Peyer's patch (tissue), 4 donors: Measurements from ENCODE around the gene DEFB112.

Experiments used
- CTCF ChIP-seq, 6 experiments: fragments of 450-650 bp in 4 of 6; fragments of 200-600 bp in 2 of 6; sonication (generic) in 1 of 6; IDR thresholded peaks; one replicate each; pipeline ENCODE4 v1.5.1; 2017 to 2019; ENCODE audit warnings: antibody characterized with exemption in 6 of 6, mild to moderate bottlenecking in 3 of 6, moderate library complexity in 1 of 6
- POLR2A ChIP-seq, 2 donors: fragments of 450-650 bp; IDR thresholded peaks; one replicate each; pipeline ENCODE4 v1.5.1; 2017; ENCODE audit warnings: antibody characterized with exemption in 2 of 2, mild to moderate bottlenecking in 2 of 2, moderate library complexity in 2 of 2

DNA sequence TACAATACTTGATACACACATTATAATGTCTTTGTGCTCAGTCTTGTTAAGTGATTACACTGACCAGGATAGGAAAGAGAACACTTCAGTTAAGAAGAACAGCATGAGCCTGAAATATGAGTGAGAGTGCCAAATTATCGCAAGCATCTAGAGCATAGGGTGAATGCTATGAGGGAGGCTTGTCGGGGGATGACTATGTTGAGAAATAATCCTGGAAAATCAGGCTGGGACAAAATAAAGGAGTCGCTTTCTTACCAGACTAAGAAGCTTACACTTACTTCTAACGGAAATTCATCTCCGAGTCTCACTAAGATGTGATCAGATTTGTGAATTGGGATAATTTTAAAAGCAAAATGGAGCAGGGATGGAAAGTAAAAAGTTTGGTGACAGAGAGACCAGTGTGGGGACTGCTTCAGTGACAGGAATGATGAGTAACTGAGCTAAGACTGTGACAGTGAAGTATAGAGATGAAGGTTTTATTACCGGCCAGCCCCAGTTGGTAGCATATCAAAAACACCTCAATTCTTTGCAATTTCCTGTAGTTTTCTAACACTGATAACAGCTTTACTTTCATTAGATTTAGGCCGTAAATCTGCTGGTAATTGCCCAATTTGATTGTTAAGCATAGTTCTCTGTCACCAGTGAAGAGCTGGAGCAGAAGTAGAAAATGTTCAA, 48.4 kb upstream of the DEFB112 start:
- TF ChIP-seq CTCF (IDR thresholded peaks at IDR 0.05) = no peak
- no peak for TF ChIP-seq POLR2A (IDR thresholded peaks at IDR 0.05)
